Left ventricle myocardium inferior (tissue), 1 donor: ENCODE data around the gene CSMD2. TPM values are rescaled to one million over a fixed set of nuclear protein-coding genes. Genes with fewer than 3 reads are reported as not detected.

Experiments
- DNase-seq: peaks from one replicate; pipeline ENCODE4 v3.0.0-alpha.2; 2020
- H3K27ac ChIP-seq: fragments of 200-600 bp; replicated peaks from 2 replicates; pipeline ENCODE4 v1.8.0; 2021
- H3K27me3 ChIP-seq: fragments of 200-600 bp; 2 replicates; pipeline ENCODE4 v1.8.0; 2021; ENCODE audit warnings: low read depth
- H3K36me3 ChIP-seq: fragments of 200-600 bp; 2 replicates; pipeline ENCODE4 v1.8.0; 2021
- H3K4me1 ChIP-seq: fragments of 200-600 bp; 2 replicates; pipeline ENCODE4 v1.8.0; 2021
- H3K4me3 ChIP-seq: fragments of 200-600 bp; 2 replicates; pipeline ENCODE4 v1.8.0; 2021; ENCODE audit warnings: mild to moderate bottlenecking, moderate library complexity
- H3K9me3 ChIP-seq: fragments of 200-600 bp; replicated peaks from 2 replicates; pipeline ENCODE4 v1.8.0; 2021
- CTCF ChIP-seq: fragments of 200-600 bp; IDR thresholded peaks from 2 replicates; pipeline ENCODE4 v1.8.0; 2021; ENCODE audit warnings: antibody characterized with exemption, mild to moderate bottlenecking, borderline replicate concordance
- intact Hi-C: fragments of 100-400 bp; cut with micrococcal nuclease; formaldehyde crosslinking; loops from one replicate; pipeline ENCODE4 v1.11.0; 2022
- total RNA-seq: library from RNA; stranded (reverse); fragmentation: NEBNext Ultra II Directional; extraction: Animal tissue kit (Norgen Biotek cat#: 25700); gene quantifications from one replicate; pipeline ENCODE4 v1.2.1, GENCODE V29; 2021
- donor health status: DM: no; HTN: yes; CAD: no; lungs with severe emphysema.

CSMD2 gene
- total RNA-seq, 1 donor from 2014 or later: 0.14 TPM

- TF ChIP-seq CTCF: no peak
- Histone ChIP-seq H3K36me3 (no peaks in the 10 kb centered on the region), H3K27ac (no peak overlapping the region), H3K27me3 (peaks cover 38% of the 10 kb centered on the region), H3K4me1 (no peaks in the 10 kb centered on the region), H3K9me3 (peaks cover 10% of the 10 kb centered on the region), H3K4me3 (no peak overlapping the region)
- DNase-seq: no peak
- intact Hi-C loops: no loop called here
These were observed 297.3 kb downstream of the CSMD2 start for GRCh38 chr1:33867684-33868083.

- H3K27ac ChIP-seq: no peak overlapping the region
- no peak for DNase-seq
- intact Hi-C loops: no loop called here
- H3K4me1 ChIP-seq: no peaks in the 10 kb centered on the region
- peaks cover 34% of the 10 kb centered on the region for H3K27me3 ChIP-seq
- H3K9me3 ChIP-seq: peaks cover 10% of the 10 kb centered on the region
- TF ChIP-seq CTCF: no peak
- H3K36me3 ChIP-seq: no peaks in the 10 kb centered on the region
- no peak overlapping the region for H3K4me3 ChIP-seq
These were observed 298.7 kb downstream of the CSMD2 start for GRCh38 chr1:33866281-33866680.

GRCh38 chr1:33864460-33865389 lies 300.3 kb downstream of the CSMD2 start:
- Histone ChIP-seq H3K27me3 (peaks cover 34% of the 10 kb centered on the region), H3K4me1 (no peaks in the 10 kb centered on the region), H3K36me3 (no peaks in the 10 kb centered on the region), H3K27ac (no peak overlapping the region), H3K4me3 (no peak overlapping the region), H3K9me3 (peaks cover 10% of the 10 kb centered on the region)
- no peak for TF ChIP-seq CTCF
- intact Hi-C loops: no loop called here
- DNase-seq: no peak

- Histone ChIP-seq H3K4me3 (no peak within 1 kb of the TSS), H3K27ac (no peak within 1 kb of the TSS), H3K9me3 (peaks cover 10% of the 10 kb centered on the region), H3K27me3 (peaks cover 34% of the 10 kb centered on the region), H3K4me1 (no peaks in the 10 kb centered on the region), H3K36me3 (no peaks in the 10 kb centered on the region)
- DNase-seq: no peak
- TF ChIP-seq CTCF: no peak
- intact Hi-C loops: no loop called here
These were observed 301.3 kb downstream of the CSMD2 start, which contains the start of gene HMGB4 for GRCh38 chr1:33863779-33864178. HMGB4 (plus strand) TSS chr1:33864079; CDS start chr1:33864192, 113 bp downstream.

- intact Hi-C loops: no loop called here
- peaks cover 54% of the 10 kb centered on the region for H3K27me3 ChIP-seq
- H3K4me3 ChIP-seq: no peak overlapping the region
- H3K4me1 ChIP-seq: no peaks in the 10 kb centered on the region
- no peaks in the 10 kb centered on the region for H3K36me3 ChIP-seq
- no peak overlapping the region for H3K27ac ChIP-seq
- TF ChIP-seq CTCF: no peak
- DNase-seq: no peak
- H3K9me3 ChIP-seq: no peaks in the 10 kb centered on the region
These were observed 304.4 kb downstream of the CSMD2 start for GRCh38 chr1:33860671-33861070.
